ENCODE results near the gene POLD3.
"Not testable (repeated sequence)": the region's sequence is repeated elsewhere in the genome, so short reads cannot be mapped to it uniquely, and the experiment has no call there.

POLD3 gene

DNA sequence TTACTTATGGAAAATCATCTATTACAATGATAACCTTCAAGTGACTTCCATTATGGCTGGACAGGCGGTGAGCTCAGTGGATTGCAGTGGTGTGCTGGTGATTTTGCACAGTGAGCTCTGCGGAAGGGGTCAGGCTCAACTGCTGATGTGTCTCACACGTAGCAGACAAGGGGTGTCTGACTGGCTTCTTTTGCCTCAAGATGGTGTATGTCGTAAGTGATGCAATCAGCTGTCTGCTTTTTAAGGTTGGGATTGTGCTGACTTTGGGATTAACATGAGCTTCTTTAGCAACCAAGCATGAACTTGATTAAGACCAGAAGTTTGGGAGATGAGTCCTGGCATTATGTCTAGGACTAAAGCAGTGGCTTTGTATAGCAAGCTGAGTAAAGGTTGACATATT is 49.5 kb downstream of the POLD3 start:
- Histone ChIP-seq H3K4me1 (ENCODE audit: insufficient read depth, low read length) (peaks cover 78% of the 10 kb centered on the region), H3K9me3 (ENCODE audit: low read length) (no peaks in the 10 kb centered on the region), H3K27me3 (ENCODE audit: control insufficient read depth in 1 of 2, insufficient read depth in 2 of 2, low read length in 2 of 2) (no peaks in the 10 kb centered on the region), H3K4me3 (ENCODE audit: low read depth in 1 of 2, low read length in 2 of 2) (no peak overlapping the region), H3K36me3 (ENCODE audit: insufficient read depth, low read length) (peaks cover 9% of the 10 kb centered on the region), H3K27ac (ENCODE audit: low read depth, low read length) (no peak overlapping the region), H3K9ac (ENCODE audit: low read length) (no peak overlapping the region)

DNA sequence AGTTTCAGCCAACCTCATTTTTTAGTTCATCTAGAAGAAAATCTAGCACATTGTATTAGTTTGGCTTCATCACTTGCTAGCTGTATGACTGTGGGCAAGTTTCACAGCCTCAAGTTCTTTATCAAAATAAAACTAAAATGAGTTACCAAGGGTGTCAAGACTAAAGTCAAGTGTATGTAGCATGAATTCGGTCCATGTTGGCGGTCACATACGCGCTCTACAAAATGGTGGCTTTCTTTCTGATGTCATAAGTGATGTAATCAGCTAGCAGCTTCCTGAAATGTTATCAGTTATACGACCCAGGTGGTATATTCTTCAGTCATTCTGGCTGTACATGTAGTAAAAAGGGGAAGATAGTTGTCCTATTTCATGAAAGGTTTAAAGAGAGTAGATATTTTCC is 50.5 kb downstream of the POLD3 start:
- peak overlapping the region; percentile 92 for H3K27ac ChIP-seq (ENCODE audit: low read depth, low read length)
- peaks cover 9% of the 10 kb centered on the region for H3K36me3 ChIP-seq (ENCODE audit: insufficient read depth, low read length)
- no peak overlapping the region for H3K4me3 ChIP-seq (ENCODE audit: low read depth in 1 of 2, low read length in 2 of 2)
- H3K9ac ChIP-seq (ENCODE audit: low read length), result no peak overlapping the region
- H3K4me1 ChIP-seq (ENCODE audit: insufficient read depth, low read length), result peaks cover 70% of the 10 kb centered on the region
- no peaks in the 10 kb centered on the region for H3K27me3 ChIP-seq (ENCODE audit: control insufficient read depth in 1 of 2, insufficient read depth in 2 of 2, low read length in 2 of 2)
- H3K9me3 ChIP-seq (ENCODE audit: low read length), result no peaks in the 10 kb centered on the region

GRCh38 chr11:74644081-74644480 is 51.7 kb downstream of the POLD3 start:
- H3K36me3 ChIP-seq (ENCODE audit: insufficient read depth, low read length), result peaks cover 9% of the 10 kb centered on the region
- no peaks in the 10 kb centered on the region for H3K9me3 ChIP-seq (ENCODE audit: low read length)
- H3K4me1 ChIP-seq (ENCODE audit: insufficient read depth, low read length), result peaks cover 61% of the 10 kb centered on the region
- no peak overlapping the region for H3K4me3 ChIP-seq (ENCODE audit: low read depth in 1 of 2, low read length in 2 of 2)
- H3K27ac ChIP-seq (ENCODE audit: low read depth, low read length), result peak overlapping the region; percentile 92
- no peaks in the 10 kb centered on the region for H3K27me3 ChIP-seq (ENCODE audit: control insufficient read depth in 1 of 2, insufficient read depth in 2 of 2, low read length in 2 of 2)
- H3K9ac ChIP-seq (ENCODE audit: low read length), result no peak overlapping the region

DNA sequence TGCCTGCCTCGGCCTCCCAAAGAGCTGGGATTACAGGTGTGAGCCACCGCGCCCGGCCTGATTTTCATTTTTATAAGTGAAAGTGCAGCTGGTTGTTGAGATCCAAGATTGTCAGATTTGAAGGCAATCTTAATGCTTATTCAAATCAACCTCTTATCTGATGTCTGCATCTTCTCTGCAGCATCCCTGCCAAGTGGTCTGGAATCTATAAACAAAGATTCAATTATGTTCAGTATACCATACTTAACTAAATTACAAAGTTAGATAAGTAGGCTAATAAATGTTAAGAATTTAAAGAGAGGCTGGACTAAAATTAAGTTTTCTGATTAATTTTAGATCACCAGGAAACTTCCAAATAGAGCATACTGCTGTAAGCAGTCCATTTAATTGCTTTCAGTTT is 53.8 kb downstream of the POLD3 start:
- H3K27me3 ChIP-seq (ENCODE audit: control insufficient read depth in 1 of 2, insufficient read depth in 2 of 2, low read length in 2 of 2), result no peaks in the 10 kb centered on the region
- H3K27ac ChIP-seq (ENCODE audit: low read depth, low read length), result peak overlapping the region; percentile 78
- no peak overlapping the region for H3K4me3 ChIP-seq (ENCODE audit: low read depth in 1 of 2, low read length in 2 of 2)
- no peak overlapping the region for H3K9ac ChIP-seq (ENCODE audit: low read length)
- H3K4me1 ChIP-seq (ENCODE audit: insufficient read depth, low read length), result peaks cover 72% of the 10 kb centered on the region
- no peaks in the 10 kb centered on the region for H3K9me3 ChIP-seq (ENCODE audit: low read length)
- peaks cover 2% of the 10 kb centered on the region for H3K36me3 ChIP-seq (ENCODE audit: insufficient read depth, low read length)

- Histone ChIP-seq H3K9ac (ENCODE audit: low read length) (no peak overlapping the region), H3K4me1 (ENCODE audit: insufficient read depth, low read length) (peaks cover 72% of the 10 kb centered on the region), H3K27ac (ENCODE audit: low read depth, low read length) (peak overlapping the region; percentile 78), H3K36me3 (ENCODE audit: insufficient read depth, low read length) (no peaks in the 10 kb centered on the region), H3K9me3 (ENCODE audit: low read length) (no peaks in the 10 kb centered on the region), H3K27me3 (ENCODE audit: control insufficient read depth in 1 of 2, insufficient read depth in 2 of 2, low read length in 2 of 2) (no peaks in the 10 kb centered on the region), H3K4me3 (ENCODE audit: low read depth in 1 of 2, low read length in 2 of 2) (no peak overlapping the region)
Observed at GRCh38 chr11:74646954-74647353, 54.6 kb downstream of the POLD3 start.

- Histone ChIP-seq H3K4me3 (ENCODE audit: low read depth in 1 of 2, low read length in 2 of 2) (no peak overlapping the region), H3K9ac (ENCODE audit: low read length) (no peak overlapping the region), H3K4me1 (ENCODE audit: insufficient read depth, low read length) (peaks cover 68% of the 10 kb centered on the region), H3K27ac (ENCODE audit: low read depth, low read length) (no peak overlapping the region), H3K9me3 (ENCODE audit: low read length) (no peaks in the 10 kb centered on the region), H3K36me3 (ENCODE audit: insufficient read depth, low read length) (no peaks in the 10 kb centered on the region), H3K27me3 (ENCODE audit: control insufficient read depth in 1 of 2, insufficient read depth in 2 of 2, low read length in 2 of 2) (no peaks in the 10 kb centered on the region)
Observed at GRCh38 chr11:74647404-74647803, 55.0 kb downstream of the POLD3 start.

- Histone ChIP-seq H3K4me1 (ENCODE audit: insufficient read depth, low read length) (peaks cover 64% of the 10 kb centered on the region), H3K27me3 (ENCODE audit: control insufficient read depth in 1 of 2, insufficient read depth in 2 of 2, low read length in 2 of 2) (no peaks in the 10 kb centered on the region), H3K9me3 (ENCODE audit: low read length) (no peaks in the 10 kb centered on the region), H3K36me3 (ENCODE audit: insufficient read depth, low read length) (no peaks in the 10 kb centered on the region), H3K9ac (ENCODE audit: low read length) (no peak overlapping the region), H3K27ac (ENCODE audit: low read depth, low read length) (peak overlapping the region; percentile 10), H3K4me3 (ENCODE audit: low read depth in 1 of 2, low read length in 2 of 2) (no peak overlapping the region)
Observed at GRCh38 chr11:74647831-74648230, 55.4 kb downstream of the POLD3 start.

DNA sequence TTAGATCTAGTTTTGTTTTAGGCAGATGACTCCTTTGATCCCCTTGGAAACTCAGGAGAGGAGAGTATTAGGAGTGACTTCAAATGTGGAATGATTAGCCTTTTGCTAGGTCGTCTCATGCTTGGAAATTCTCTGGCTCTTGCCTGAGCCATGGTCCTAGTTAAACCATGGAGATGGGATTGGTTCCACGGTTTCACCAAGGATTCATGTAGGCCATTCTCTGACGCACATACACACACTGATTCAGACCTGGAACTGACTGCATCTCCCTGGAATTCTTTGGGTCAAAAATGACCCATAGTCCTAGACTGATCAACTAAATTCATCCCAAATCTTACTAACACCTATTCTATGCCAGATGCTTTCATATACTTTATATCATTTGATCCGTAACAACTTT is 56.5 kb downstream of the POLD3 start:
- peaks cover 53% of the 10 kb centered on the region for H3K4me1 ChIP-seq (ENCODE audit: insufficient read depth, low read length)
- peak overlapping the region; percentile 45 for H3K27ac ChIP-seq (ENCODE audit: low read depth, low read length)
- H3K27me3 ChIP-seq (ENCODE audit: control insufficient read depth in 1 of 2, insufficient read depth in 2 of 2, low read length in 2 of 2), result no peaks in the 10 kb centered on the region
- H3K9ac ChIP-seq (ENCODE audit: low read length), result no peak overlapping the region
- H3K9me3 ChIP-seq (ENCODE audit: low read length), result no peaks in the 10 kb centered on the region
- no peaks in the 10 kb centered on the region for H3K36me3 ChIP-seq (ENCODE audit: insufficient read depth, low read length)
- H3K4me3 ChIP-seq (ENCODE audit: low read depth in 1 of 2, low read length in 2 of 2), result no peak overlapping the region

GRCh38 chr11:74650498-74650897 is 58.1 kb downstream of the POLD3 start:
- H3K4me1 ChIP-seq (ENCODE audit: insufficient read depth, low read length), result peaks cover 37% of the 10 kb centered on the region
- no peak overlapping the region for H3K4me3 ChIP-seq (ENCODE audit: low read depth in 1 of 2, low read length in 2 of 2)
- no peaks in the 10 kb centered on the region for H3K27me3 ChIP-seq (ENCODE audit: control insufficient read depth in 1 of 2, insufficient read depth in 2 of 2, low read length in 2 of 2)
- no peak overlapping the region for H3K9ac ChIP-seq (ENCODE audit: low read length)
- H3K27ac ChIP-seq (ENCODE audit: low read depth, low read length), result no peak overlapping the region
- H3K36me3 ChIP-seq (ENCODE audit: insufficient read depth, low read length), result no peaks in the 10 kb centered on the region
- no peaks in the 10 kb centered on the region for H3K9me3 ChIP-seq (ENCODE audit: low read length)

- no peak overlapping the region for H3K4me3 ChIP-seq (ENCODE audit: low read depth in 1 of 2, low read length in 2 of 2)
- no peaks in the 10 kb centered on the region for H3K36me3 ChIP-seq (ENCODE audit: insufficient read depth, low read length)
- H3K9me3 ChIP-seq (ENCODE audit: low read length), result no peaks in the 10 kb centered on the region
- no peak overlapping the region for H3K27ac ChIP-seq (ENCODE audit: low read depth, low read length)
- no peak overlapping the region for H3K9ac ChIP-seq (ENCODE audit: low read length)
- no peaks in the 10 kb centered on the region for H3K27me3 ChIP-seq (ENCODE audit: control insufficient read depth in 1 of 2, insufficient read depth in 2 of 2, low read length in 2 of 2)
- H3K4me1 ChIP-seq (ENCODE audit: insufficient read depth, low read length), result peaks cover 11% of the 10 kb centered on the region
Observed at GRCh38 chr11:74654976-74655375, 62.6 kb downstream of the POLD3 start.

DNA sequence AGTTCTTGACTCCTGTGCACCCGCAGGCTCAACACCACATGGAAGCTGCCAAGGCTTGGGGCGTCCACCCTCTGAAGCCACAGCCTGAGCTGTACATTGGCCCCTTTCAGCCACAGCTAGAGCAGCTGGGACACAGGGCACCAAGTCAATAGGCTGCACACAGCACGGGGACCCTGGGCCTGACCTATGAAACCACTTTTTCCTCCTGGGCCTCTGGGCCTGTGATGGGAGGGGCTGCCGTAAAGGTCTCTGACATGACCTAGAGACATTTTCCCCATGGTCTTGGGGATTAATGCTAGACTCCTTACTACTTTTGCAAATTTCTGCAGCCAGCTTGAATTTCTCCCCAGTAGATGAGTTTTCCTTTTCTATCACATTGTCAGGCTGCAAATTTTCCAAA is 66.7 kb downstream of the POLD3 start:
- not testable (repeated sequence) for H3K4me1 ChIP-seq (ENCODE audit: insufficient read depth, low read length); H3K36me3 ChIP-seq (ENCODE audit: insufficient read depth, low read length); H3K9me3 ChIP-seq (ENCODE audit: low read length); H3K9ac ChIP-seq (ENCODE audit: low read length); H3K27ac ChIP-seq (ENCODE audit: low read depth, low read length); H3K4me3 ChIP-seq (ENCODE audit: low read depth in 1 of 2, low read length in 2 of 2); H3K27me3 ChIP-seq (ENCODE audit: control insufficient read depth in 1 of 2, insufficient read depth in 2 of 2, low read length in 2 of 2)

GRCh38 chr11:74662487-74663103 is 70.2 kb downstream of the POLD3 start:
- Histone ChIP-seq H3K4me1 (ENCODE audit: insufficient read depth, low read length) (no peaks in the 10 kb centered on the region), H3K9me3 (ENCODE audit: low read length) (no peaks in the 10 kb centered on the region), H3K4me3 (ENCODE audit: low read depth in 1 of 2, low read length in 2 of 2) (no peak overlapping the region), H3K27ac (ENCODE audit: low read depth, low read length) (no peak overlapping the region), H3K9ac (ENCODE audit: low read length) (no peak overlapping the region), H3K27me3 (ENCODE audit: control insufficient read depth in 1 of 2, insufficient read depth in 2 of 2, low read length in 2 of 2) (no peaks in the 10 kb centered on the region), H3K36me3 (ENCODE audit: insufficient read depth, low read length) (no peaks in the 10 kb centered on the region)
